Left colon (tissue), 2 donors: ENCODE data around the gene OCIAD1. TPM values are rescaled to one million over a fixed set of nuclear protein-coding genes. Genes with fewer than 3 reads are reported as not detected.
"Not testable (repeated sequence)": the region's sequence is repeated elsewhere in the genome, so short reads cannot be mapped to it uniquely, and the experiment has no call there.

Source experiments
- ATAC-seq: fragments of 200-7000 bp; cut with Tn5 transposase; one replicate; pipeline ENCODE4 v1.9.1; 2020; ENCODE audit warnings: mild to moderate bottlenecking, moderate library complexity
- DNase-seq, 2 donors: peaks; one replicate each; pipeline ENCODE4 v3.0.0-alpha.2; 2020
- intact Hi-C, 2 donors: fragments of 100-400 bp; cut with DNase I in 1 of 2; cut with micrococcal nuclease in 1 of 2; formaldehyde crosslinking; loops; one replicate each; pipeline versions ENCODE4 v1.11.2 to v1.14.0; 2022; cut with DNase I, micrococcal nuclease
- total RNA-seq, 2 donors: library from RNA; stranded (reverse); fragmentation: NEBNext Ultra II Directional; extraction: Animal tissue kit (Norgen Biotek cat#: 25700); gene quantifications; one replicate each; pipeline ENCODE4 v1.2.1, GENCODE V29; 2021
- donor health status: DM: no; HTN: no; CAD: no.
- donor health status: DM: yes; HTN: yes; CAD: no.

The OCIAD1 gene
- total RNA-seq, 2 donors from 2014 or later: 123 to 129 TPM

DNA sequence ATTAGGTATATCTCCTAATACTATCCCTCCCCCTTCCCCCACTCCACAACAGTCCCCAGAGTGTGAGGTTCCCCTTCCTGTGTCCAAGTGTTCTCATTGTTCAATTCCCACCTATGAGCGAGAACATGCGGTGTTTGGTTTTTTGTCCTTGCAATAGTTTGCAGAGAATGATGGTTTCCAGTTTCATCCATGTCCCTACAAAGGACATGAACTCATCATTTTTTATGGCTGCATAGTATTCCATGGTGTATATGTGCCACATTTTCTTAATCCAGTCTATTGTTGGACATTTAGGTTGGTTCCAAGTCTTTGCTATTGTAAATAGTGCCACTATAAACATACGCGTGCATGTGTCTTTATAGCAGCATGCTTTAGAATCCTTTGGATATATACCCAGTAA is 33.8 kb downstream of the OCIAD1 start:
- intact Hi-C loops, ATAC-seq, DNase-seq: not testable (repeated sequence)

DNA sequence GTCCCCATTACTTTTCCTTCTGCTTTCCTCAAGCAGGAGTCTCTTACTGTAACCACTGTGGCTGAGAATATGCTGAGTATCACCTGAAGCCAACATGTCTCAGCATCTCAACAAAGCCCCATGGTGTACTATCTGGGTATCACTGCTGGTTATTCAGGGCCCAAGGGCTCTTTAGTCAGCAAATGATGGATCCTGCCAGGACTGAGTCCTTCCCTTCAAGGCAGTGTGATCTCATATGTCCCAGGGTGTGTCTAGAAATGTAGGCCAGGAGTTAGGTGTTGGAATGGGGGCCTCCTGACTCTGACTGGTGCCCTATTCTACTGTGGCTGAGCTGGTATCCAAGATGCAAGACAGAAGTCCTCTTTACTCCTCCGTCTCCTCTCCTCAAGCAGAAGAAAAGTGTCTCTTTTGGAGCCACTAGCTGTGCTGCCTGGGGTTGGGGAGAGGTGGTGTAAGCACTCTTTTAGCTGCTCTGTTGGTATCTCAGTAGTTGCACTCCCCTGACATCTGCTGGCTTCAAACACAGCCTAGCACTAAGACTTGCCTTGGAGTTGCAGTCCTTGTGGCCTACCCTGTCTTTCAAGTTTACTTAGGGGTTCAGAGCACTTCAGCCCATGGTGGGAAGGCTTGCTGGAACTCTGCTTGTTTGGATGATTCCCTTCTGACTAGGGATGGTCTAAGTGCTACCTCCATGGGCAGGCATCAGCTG is 47.1 kb downstream of the OCIAD1 start:
- ATAC-seq (no peak), DNase-seq (no peak)
- intact Hi-C loops: no loop called here

DNA sequence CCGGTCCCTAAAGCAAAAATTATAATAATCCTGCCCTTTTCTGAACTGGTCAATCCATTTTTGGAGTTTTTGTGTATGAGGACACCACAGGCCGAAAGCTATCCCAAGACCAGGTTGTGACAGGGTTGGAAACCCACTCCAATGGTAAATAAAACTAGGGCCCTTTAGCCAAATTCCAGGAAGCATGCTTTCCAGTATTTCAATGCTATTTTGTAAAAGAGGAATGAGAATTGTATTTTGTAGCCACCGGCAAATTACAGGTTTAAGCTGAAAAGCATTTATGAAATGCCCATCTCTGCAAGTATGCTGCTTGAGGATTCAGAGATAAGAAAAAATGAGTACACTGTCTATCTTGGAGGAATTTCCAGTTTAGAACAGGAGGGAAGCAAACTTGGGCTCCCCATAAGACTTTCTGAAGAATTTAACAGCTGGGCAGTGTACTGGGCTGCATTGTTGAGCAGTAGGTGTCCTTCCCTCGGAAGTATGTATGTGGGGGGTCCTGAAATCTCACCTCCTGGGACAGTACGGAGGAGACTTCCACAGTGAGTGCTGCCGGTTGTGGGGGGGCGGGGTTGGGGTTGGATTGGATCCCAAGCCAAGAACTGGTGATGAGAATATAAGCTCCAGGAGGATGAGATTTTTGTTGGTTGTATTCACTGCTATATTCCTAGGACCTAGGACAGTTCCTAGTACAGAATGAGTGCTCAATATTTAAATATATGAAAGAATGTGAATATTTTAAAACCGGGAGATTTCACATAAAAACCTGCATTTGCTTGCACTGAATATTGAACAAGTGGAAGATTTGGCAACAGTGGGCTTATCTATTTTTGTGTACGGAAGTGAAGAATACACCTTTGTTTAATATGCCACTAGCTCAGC is 48.9 kb downstream of the OCIAD1 start:
- DNase-seq (no peak), ATAC-seq (no peak)
- intact Hi-C loops: no loop called here

GRCh38 chr4:48881646-48882045 is 50.8 kb downstream of the OCIAD1 start:
- ATAC-seq, intact Hi-C loops, DNase-seq: not testable (repeated sequence)

DNA sequence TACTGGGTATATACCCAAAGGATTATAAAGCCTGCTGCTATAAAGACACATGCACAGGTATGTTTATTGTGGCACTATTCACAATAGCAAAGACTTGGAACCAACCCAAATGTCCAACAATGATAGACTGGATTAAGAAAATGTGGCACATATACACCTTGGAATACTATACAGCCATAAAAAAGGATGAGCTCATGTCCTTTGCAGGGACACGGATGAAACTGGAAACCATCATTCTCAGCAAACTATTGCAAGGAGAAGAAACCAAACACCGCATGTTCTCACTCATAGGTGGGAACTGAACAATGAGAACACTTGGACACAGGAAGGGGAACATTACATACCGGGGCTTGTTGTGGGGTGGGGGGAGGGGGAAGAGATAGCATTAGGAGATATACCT is 58.9 kb downstream of the OCIAD1 start:
- intact Hi-C loops, ATAC-seq: not testable (repeated sequence)

DNA sequence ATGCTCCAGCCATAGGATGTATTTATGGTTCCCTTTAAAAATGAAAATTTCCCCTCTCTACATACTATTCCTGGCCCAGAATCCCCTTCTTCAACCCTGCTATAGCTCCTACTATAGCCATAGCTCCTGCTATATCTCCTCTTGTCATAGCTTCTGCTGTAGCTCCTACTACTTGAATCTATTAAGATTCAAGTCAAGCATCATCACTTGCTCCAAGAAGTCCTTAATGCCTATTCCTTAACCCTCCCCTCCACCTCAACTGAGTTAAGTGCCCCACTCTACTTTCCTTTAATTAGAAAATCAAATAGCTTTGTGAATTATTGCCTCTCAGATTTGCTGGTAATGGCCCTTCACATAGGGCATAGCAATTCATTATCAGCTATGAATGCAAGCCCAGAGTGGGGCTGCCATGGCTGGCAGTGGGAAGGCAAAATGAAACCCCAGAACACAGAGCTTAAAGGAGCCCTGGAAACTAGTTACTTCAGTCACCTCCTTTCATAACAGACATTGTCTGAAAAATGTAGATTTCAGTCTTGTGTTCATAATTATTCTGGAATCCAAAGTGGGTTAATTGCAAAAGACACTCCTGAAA is 60.2 kb downstream of the OCIAD1 start:
- intact Hi-C loops: no loop called here
- DNase-seq (no peak), ATAC-seq (no peak)

More for the DNA sequence above, 58.9 kb downstream of the OCIAD1 start:
- DNase-seq: not testable (repeated sequence)

GRCh38 chr4:48896845-48897244 is 66.0 kb downstream of the OCIAD1 start:
- intact Hi-C loops: no loop called here
- DNase-seq (no peak), ATAC-seq (peak; percentile 19)

DNA sequence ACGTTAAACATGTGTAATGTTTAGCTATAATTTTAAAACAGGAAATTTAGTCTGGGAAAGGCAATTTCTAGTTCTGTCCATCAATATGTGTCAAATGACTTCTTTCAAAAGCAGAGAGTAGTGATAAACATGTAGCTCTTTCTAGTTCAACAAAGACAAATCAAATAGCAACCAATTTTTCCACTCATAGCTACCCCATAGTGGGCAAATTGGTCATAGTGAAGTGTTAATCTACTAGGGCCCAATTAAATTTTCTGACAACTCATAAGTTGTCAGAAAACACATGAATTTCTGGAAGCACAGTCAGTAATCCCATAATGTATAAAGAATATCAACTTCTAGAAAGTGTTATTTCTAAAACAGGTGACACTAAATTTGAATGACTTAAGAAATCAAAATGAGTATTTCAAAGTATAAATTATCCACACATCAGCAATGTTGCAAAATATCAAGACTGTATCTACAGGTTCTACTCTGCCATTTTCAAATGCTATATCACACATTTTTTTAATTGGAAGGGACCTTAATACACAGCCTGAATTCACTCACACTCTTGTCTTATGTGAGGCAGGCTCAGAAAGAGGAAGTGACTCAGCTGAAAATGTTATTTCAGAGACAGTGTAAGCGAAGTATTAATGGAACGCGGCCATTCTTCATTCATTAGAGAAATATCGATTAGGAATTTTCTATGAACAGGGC is 68.0 kb downstream of the OCIAD1 start:
- intact Hi-C loops: no loop called here
- ATAC-seq (no peak), DNase-seq (no peak)

GRCh38 chr4:48899432-48899749 is 68.5 kb downstream of the OCIAD1 start:
- no peak for DNase-seq
- intact Hi-C loops: no loop called here
- no peak for ATAC-seq

DNA sequence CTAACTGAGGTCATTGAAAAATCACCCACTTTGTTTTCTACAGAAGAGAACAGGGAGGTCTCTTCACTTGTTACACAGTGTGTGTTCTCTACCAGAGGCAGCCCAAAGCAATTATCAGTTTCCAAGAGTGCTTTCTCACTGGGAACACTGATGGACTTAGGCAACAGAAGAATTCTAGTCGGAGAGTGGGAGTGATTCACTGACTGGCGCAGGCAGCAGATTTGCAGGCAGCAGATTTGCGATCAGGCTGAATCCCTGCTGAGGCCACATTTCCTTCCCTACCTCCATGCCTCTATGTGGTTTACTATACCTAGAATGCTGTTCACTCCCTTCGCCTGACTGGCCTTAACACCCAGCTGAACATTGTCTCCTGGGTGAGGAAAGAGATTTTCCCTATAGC is 69.1 kb downstream of the OCIAD1 start:
- DNase-seq: no peak
- no peak for ATAC-seq
- intact Hi-C loops: no loop called here

DNA sequence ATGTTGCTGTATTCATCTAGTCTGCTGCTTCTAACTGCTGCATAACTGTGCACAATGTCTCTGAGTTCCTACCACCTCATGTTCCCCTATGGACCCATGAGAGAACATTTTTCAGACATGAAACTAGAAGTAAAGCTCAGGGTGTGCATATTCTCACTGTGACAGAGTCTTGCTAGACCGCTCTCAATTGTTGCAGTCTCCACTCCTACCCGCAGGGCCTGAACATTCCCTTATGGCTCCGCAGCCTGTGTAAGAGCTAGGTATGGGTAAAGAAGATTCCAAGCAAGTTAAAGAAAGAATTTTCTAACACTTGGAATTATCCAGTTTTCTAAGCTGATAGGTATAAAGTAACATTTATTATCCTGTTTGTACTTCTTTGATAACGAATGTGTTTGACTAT is 70.3 kb downstream of the OCIAD1 start:
- ATAC-seq (no peak), DNase-seq (no peak)
- intact Hi-C loops: no loop called here

DNA sequence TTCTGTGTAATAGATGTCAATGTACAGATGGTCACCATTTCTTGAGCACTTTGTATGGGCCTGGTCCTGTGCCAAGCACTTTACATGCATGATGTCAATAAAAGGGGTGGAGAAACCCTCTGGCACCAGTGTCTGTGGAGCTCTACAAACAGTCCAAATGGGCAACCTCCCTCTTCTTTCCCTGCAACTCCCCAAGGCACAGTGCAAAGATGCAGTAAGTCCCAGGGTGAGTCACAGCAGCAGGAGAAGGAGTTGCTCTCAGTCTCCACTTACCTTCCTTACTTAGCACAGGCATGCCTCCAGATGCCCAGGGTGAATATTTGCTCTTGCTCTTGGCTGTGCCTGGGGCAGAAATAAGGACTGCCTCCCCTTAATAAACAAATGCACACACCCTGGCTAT is 71.4 kb downstream of the OCIAD1 start:
- ATAC-seq (peak; percentile 68), DNase-seq (peak; percentile 34 to 58)
- intact Hi-C loops: no loop called here

GRCh38 chr4:48904101-48904500 is 73.2 kb downstream of the OCIAD1 start:
- ATAC-seq (no peak), DNase-seq (no peak)
- intact Hi-C loops: no loop called here

GRCh38 chr4:48904541-48905142 is 73.8 kb downstream of the OCIAD1 start:
- no peak for ATAC-seq
- DNase-seq: no peak
- intact Hi-C loops: no loop called here

DNA sequence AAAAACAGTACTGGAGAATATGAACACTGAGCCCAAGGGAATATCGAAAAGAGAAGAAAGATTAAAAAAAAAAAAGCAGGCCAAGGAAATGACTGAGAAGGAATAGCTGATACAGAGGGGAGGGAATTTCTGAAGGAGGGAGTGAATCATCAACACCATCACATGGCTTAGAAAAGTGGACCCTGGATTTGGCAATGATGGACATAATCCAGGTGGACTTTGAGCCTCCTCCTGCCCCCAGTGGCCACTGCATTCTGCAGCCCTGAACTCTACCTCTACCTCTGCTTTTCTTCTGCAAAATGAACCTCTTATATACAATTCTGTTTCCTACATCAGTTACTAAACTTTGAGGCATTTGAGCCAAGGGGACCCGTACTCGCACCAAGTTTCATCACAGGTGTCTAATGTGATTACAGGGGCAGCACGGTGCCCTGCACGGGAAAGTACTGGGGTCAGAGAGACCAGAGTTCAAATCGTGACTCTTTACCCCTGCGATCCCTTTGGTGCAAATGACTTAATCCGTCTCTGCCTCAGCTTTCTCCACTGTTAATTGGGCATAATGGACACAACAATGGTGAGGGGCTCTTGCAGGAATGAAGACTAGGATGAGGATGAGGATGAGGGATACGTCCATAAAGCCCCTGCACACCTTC is 74.6 kb downstream of the OCIAD1 start:
- DNase-seq: no peak
- intact Hi-C loops: no loop called here
- peak; percentile 58 for ATAC-seq

DNA sequence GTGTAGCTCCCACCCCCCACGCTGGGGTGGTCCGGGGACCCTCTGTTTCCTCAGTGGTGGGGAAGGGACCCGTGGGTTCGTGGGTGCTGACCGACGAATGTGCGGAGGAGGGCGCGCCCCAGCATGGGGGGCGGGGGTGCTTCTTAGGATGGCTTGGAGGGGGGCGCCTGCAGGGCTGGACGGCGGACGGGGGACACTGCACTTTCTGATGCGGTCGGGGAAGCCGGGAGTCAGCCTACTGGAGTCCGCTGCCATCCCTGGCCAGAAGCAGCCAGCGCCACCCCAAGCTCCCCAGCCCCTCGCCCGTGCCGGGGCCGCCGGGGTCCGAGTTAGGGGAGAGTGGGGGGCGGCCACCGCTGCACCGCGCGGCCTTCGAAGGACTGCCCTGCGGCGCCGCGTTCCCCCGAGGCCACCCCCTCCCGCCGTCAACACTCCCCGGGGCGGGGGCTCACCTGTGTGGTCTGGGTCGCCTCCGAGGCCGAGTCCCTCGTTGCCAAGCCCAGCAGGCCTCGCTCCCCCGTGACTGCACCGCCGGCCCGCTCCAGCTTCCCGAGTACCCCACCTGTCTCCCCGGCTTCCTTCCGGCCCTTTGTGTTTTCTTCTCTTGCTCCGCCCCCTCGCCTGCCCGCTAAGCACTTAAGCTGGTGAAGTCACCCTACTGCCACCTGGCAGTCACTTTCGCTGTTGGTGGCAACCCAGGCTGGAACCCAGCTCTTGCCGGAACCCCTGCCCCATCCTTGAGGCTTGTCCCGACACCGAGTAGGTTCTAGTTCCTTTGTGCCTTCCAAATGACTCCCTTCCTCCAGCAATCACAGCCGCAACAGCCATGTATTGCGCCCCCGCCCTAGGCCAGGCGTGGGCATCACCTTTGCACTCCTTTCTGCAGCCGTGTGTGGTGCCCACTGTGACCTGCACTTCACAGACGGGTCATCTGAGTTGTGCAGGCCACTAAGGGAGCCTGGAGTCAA is 75.6 kb downstream of the OCIAD1 start, which contains the start of gene OCIAD2:
TSS of gene OCIAD2 (minus strand) at position 569 of the 968 bp plus-strand sequence. CDS start 2,225 bp downstream, outside the sequence.
- peak; percentile 83 for ATAC-seq
- intact Hi-C loops: no loop called here
- peak; percentile 86 to 89 for DNase-seq
